Measurements from ENCODE around the gene MTNR1A.

Gene MTNR1A

GRCh38 chr4:186485561-186486062, 69.8 kb downstream of the MTNR1A start:
- peak in 1 of 2 experiments; percentile 27 for DNase-seq

GRCh38 chr4:186485150-186485549, 70.2 kb downstream of the MTNR1A start:
- no peak for DNase-seq

GRCh38 chr4:186483656-186484055, 71.7 kb downstream of the MTNR1A start:
- no peak for DNase-seq

Measured in NCI-H526 (cell line).